Measurements from ENCODE around the gene DHX30. TPM values are rescaled to one million over a fixed set of nuclear protein-coding genes. Genes with fewer than 3 reads are reported as not detected.
A peak's percentile ranks its signal among the peaks of the same experiment; 100 is the strongest.

The DHX30 gene
- total RNA-seq, 1 donor from 2014 or later = 49.0 TPM

Small RNA genes within 50 kb of the gene (microRNA-seq; reads per million reads assigned to microRNA genes)
- gene MIR1226 (ENCODE audit: borderline number of aligned reads) = 49.0 reads per million, percentile 29 among the genes with 10 or more reads in this experiment

Other genes with a start within 250 kb of the DHX30 start
- gene CSPG5, start 224.3 kb upstream of the DHX30 start, total RNA-seq = 0.59 TPM
- 27.0 TPM for gene SMARCC1, start 21.2 kb upstream of the DHX30 start, total RNA-seq
- 680 TPM for gene MAP4, start 213.3 kb downstream of the DHX30 start, total RNA-seq

Data from left ventricle myocardium superior (tissue), 1 donor.